Measurements from ENCODE around the gene PECR. TPM values are rescaled to one million over a fixed set of nuclear protein-coding genes. Genes with fewer than 3 reads are reported as not detected.

Gene PECR
- total RNA-seq, 1 experiment from 2014 or later, result 16.3 TPM

GRCh38 chr2:216108967-216109921 is 27.6 kb upstream of the PECR start, which contains the start of gene XRCC5 (continued):
- TF ChIP-seq, protein P1, sequence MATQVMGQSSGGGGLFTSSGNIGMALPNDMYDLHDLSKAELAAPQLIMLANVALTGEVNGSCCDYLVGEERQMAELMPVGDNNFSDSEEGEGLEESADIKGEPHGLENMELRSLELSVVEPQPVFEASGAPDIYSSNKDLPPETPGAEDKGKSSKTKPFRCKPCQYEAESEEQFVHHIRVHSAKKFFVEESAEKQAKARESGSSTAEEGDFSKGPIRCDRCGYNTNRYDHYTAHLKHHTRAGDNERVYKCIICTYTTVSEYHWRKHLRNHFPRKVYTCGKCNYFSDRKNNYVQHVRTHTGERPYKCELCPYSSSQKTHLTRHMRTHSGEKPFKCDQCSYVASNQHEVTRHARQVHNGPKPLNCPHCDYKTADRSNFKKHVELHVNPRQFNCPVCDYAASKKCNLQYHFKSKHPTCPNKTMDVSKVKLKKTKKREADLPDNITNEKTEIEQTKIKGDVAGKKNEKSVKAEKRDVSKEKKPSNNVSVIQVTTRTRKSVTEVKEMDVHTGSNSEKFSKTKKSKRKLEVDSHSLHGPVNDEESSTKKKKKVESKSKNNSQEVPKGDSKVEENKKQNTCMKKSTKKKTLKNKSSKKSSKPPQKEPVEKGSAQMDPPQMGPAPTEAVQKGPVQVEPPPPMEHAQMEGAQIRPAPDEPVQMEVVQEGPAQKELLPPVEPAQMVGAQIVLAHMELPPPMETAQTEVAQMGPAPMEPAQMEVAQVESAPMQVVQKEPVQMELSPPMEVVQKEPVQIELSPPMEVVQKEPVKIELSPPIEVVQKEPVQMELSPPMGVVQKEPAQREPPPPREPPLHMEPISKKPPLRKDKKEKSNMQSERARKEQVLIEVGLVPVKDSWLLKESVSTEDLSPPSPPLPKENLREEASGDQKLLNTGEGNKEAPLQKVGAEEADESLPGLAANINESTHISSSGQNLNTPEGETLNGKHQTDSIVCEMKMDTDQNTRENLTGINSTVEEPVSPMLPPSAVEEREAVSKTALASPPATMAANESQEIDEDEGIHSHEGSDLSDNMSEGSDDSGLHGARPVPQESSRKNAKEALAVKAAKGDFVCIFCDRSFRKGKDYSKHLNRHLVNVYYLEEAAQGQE (IDR thresholded peaks at IDR 0.05; ENCODE audit: low read depth), result no peak
- TF ChIP-seq FOSL1 (IDR thresholded peaks at IDR 0.05; ENCODE audit: low read depth) (no peak), CEBPB (IDR thresholded peaks at IDR 0.05; ENCODE audit: low read depth) (peak; percentile 94)
- TF ChIP-seq, protein P2, sequence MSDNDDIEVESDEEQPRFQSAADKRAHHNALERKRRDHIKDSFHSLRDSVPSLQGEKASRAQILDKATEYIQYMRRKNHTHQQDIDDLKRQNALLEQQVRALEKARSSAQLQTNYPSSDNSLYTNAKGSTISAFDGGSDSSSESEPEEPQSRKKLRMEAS (IDR thresholded peaks at IDR 0.05), result peak; percentile 91

DNA sequence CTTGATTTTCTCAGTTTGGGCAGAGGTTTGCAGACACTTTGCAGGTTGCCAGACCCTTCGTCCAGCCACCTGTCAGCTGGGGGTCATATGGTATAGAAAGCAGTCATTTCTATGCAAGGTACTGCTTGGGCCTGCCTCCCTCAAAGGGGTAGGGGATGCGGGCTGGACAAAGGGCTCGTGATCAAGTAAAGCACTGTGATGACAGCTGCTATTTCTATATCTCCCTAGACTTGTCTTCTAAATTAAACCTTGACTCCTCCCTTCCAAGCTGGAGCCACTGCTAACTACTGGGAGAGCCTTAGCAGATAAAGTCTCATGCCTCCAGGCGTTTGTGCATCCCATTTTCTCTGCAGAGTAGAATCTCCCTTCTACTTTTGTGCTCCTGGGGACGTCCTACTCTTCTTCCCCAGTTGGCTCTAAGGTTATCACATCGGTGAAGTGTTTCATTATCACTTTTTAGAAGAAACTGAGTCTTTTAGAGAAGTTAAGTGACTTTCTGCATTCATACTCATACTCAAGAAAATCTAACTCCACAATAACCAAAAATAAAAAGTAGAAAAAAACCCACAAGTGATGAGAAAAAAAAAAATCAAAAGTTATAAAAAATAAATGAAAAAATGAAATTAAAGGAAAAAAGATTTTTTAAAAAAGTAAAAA is 26.8 kb upstream of the PECR start:
- H3K4me3 ChIP-seq (replicated peaks in 1 of 2; ENCODE audit: low read depth in 1 of 2, low read length in 2 of 2), result peak overlapping the region; percentile 52 to 77
- H2AFZ ChIP-seq (ENCODE audit: low read depth, low read length, poor library complexity, severe bottlenecking), result no peak overlapping the region
- H4K20me1 ChIP-seq (ENCODE audit: insufficient read depth), result peaks cover 7% of the 10 kb centered on the region; the same call in 1 of the 2 replicates
- peaks cover 5 to 18% of the 10 kb centered on the region in 2 experiments; a peak in 3 of 4 replicates for H3K4me1 ChIP-seq (ENCODE audit: control insufficient read depth in 1 of 2, insufficient read depth in 2 of 2, low read length in 2 of 2)
- H3K9me2 ChIP-seq (ENCODE audit: insufficient read depth), result no peaks in the 10 kb centered on the region
- intact Hi-C loops (cut with micrococcal nuclease), result no loop called here
- H3K4me2 ChIP-seq (ENCODE audit: low read length), result peak overlapping the region; percentile 83
- H3K9me3 ChIP-seq (ENCODE audit: control insufficient read depth in 1 of 2, insufficient read depth in 1 of 2, low read depth in 1 of 2, low read length in 2 of 2), result no peaks in the 10 kb centered on the region
- DNase-seq (ENCODE audit: low read depth, low spot score) (no peak), ATAC-seq (no peak)
- CTCF ChIA-PET, result interaction anchor here (0.7 to 1.2 kb wide), 3 partner anchors 24 to 75 kb away, joined by 3 to 4 read pairs (median 4); partner anchors contain the start of gene PECR
- BruUV-seq (replicated peaks), result TSS peak; percentile 100
- peak overlapping the region; percentile 70 for H3K9ac ChIP-seq (ENCODE audit: low read length)
- peak overlapping the region; percentile 63; the same call in 1 of the 2 replicates for H3K27ac ChIP-seq (ENCODE audit: low read depth, low read length)
- TF ChIP-seq, protein P3, sequence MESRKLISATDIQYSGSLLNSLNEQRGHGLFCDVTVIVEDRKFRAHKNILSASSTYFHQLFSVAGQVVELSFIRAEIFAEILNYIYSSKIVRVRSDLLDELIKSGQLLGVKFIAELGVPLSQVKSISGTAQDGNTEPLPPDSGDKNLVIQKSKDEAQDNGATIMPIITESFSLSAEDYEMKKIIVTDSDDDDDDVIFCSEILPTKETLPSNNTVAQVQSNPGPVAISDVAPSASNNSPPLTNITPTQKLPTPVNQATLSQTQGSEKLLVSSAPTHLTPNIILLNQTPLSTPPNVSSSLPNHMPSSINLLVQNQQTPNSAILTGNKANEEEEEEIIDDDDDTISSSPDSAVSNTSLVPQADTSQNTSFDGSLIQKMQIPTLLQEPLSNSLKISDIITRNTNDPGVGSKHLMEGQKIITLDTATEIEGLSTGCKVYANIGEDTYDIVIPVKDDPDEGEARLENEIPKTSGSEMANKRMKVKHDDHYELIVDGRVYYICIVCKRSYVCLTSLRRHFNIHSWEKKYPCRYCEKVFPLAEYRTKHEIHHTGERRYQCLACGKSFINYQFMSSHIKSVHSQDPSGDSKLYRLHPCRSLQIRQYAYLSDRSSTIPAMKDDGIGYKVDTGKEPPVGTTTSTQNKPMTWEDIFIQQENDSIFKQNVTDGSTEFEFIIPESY (IDR thresholded peaks at IDR 0.05; ENCODE audit: extremely low read depth, insufficient replicate concordance, low read length), result no peak
- TF ChIP-seq EZH2phosphoT487 (IDR thresholded peaks at IDR 0.05; ENCODE audit: borderline replicate concordance) (no peak), JUND (IDR thresholded peaks at IDR 0.05) (no peak), SRF (IDR thresholded peaks at IDR 0.05; ENCODE audit: low read depth) (no peak), FOSL1 (IDR thresholded peaks at IDR 0.05; ENCODE audit: low read depth) (no peak), EZH2 (IDR thresholded peaks at IDR 0.05) (no peak)
- TF ChIP-seq, protein P2 (IDR thresholded peaks at IDR 0.05), result no peak
- POLR2A ChIA-PET, result interaction anchor here (0.9 to 1.0 kb wide), 3 partner anchors 13 to 390 kb away, joined by 3 to 6 read pairs (median 3); partner anchors contain the start of genes PECR, RPL37A and TMEM169
- no peaks in the 10 kb centered on the region for H3K27me3 ChIP-seq (ENCODE audit: insufficient read depth, low read length)
- H3K36me3 ChIP-seq (ENCODE audit: control insufficient read depth in 1 of 2, insufficient read depth in 2 of 2, low read length in 2 of 2), result peaks cover 15 to 30% of the 10 kb centered on the region in 2 experiments; a peak in 3 of 4 replicates
- peaks cover 43% of the 10 kb centered on the region for H3K79me2 ChIP-seq (ENCODE audit: insufficient read depth, low read length)
- RAD21 ChIA-PET (ENCODE audit: low non-redundant PET in 1 of 2, low total read pairs in 2 of 2, uncharacterized antibody in 2 of 2, unreplicated experiment in 2 of 2), result no interaction called here
